ENCODE data around the gene RAB6B. TPM values are rescaled to one million over a fixed set of nuclear protein-coding genes. Genes with fewer than 3 reads are reported as not detected.

The RAB6B gene
- polyA plus RNA-seq, 1 donor from 2014 or later, result 57.5 TPM

DNA sequence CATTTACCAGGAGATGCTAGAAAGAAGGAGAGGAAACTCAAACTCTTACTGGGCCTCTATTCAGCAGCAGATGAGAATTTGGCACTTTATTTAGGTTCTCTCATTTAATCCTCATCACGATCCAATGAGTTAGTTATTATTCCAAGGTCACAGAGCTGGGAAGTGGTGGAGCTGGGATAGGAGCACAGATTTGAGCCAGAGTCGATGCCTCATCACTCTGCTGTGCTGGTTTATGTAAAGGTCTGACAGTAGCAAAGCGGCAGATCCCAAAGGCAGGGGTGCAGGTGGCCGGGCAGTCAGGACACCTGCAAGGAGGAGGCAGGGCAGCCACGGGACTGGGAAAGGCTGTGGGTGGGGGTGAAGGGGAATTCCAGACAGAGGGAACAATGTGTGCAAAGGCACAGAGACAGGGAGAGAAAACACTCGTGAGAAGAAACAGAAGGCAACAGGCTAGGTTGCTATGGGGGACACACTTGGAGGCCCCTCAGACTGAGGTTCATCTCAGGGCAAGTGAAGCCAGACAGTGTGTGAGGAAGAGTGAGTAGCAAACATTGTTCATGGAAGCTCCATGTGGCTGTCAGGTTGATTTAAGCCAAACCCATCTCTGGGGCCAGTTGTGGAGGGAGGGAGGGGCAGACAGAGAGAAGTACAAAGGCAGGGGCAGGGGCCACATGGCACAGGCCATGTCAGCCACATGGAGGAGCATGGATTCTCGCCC lies 26.8 kb downstream of the RAB6B start:
- TF ChIP-seq EP300 (conservative IDR thresholded peaks at IDR 0.05; ENCODE audit: poor library complexity, severe bottlenecking) (no peak), REST (IDR thresholded peaks at IDR 0.05; ENCODE audit: borderline replicate concordance) (no peak), MXI1 (conservative IDR thresholded peaks at IDR 0.05; ENCODE audit: poor library complexity, severe bottlenecking) (no peak), SMC3 (conservative IDR thresholded peaks at IDR 0.05; ENCODE audit: poor library complexity) (no peak)
- H3K9me3 ChIP-seq (ENCODE audit: low read length), result no peaks in the 10 kb centered on the region
- H3K9me2 ChIP-seq (ENCODE audit: insufficient read depth, low read length), result no peaks in the 10 kb centered on the region
- H3K36me3 ChIP-seq (ENCODE audit: insufficient read depth, low read length), result no peaks in the 10 kb centered on the region
- H3K4me3 ChIP-seq (ENCODE audit: low read length), result no peak overlapping the region
- H3K79me2 ChIP-seq (replicated peaks; ENCODE audit: insufficient read depth, low read length), result peaks cover 9% of the 10 kb centered on the region
- H3K27ac ChIP-seq (ENCODE audit: low read length), result no peak overlapping the region
- H3K27me3 ChIP-seq (ENCODE audit: insufficient read depth, low read depth, low read length), result no peaks in the 10 kb centered on the region
- H2AFZ ChIP-seq (ENCODE audit: low read depth, low read length), result no peak overlapping the region
- H3F3A ChIP-seq (ENCODE audit: insufficient read depth, low read length, poor library complexity, severe bottlenecking), result no peaks in the 10 kb centered on the region
- H3K4me2 ChIP-seq (ENCODE audit: low read length), result no peak overlapping the region
- H3K9ac ChIP-seq (ENCODE audit: low read length), result no peak overlapping the region
- H4K20me1 ChIP-seq (ENCODE audit: insufficient read depth), result no peaks in the 10 kb centered on the region

DNA sequence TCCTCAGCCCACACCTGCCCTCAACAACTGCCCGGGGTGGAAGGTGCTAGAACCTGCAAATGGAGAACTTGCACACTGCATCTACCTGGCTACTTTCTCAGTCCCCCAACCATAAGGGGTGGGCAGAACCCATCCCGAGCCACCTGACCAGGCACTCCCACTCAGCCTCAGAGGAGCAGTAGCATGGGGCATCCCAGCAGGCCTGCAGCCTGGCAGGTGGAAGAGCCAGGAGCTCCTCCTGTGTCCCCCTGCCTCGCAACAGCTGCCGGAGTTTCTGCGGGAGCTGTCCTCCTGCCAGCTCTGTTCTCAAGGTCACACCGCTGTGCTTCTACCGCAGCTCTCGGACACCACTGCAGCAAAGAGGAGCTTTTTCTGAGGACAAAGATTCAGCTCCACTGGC lies 27.5 kb downstream of the RAB6B start:
- Histone ChIP-seq H3K9ac (ENCODE audit: low read length) (no peak overlapping the region), H4K20me1 (ENCODE audit: insufficient read depth) (no peaks in the 10 kb centered on the region), H2AFZ (ENCODE audit: low read depth, low read length) (no peak overlapping the region), H3K36me3 (ENCODE audit: insufficient read depth, low read length) (no peaks in the 10 kb centered on the region), H3K27me3 (ENCODE audit: insufficient read depth, low read depth, low read length) (no peaks in the 10 kb centered on the region), H3F3A (ENCODE audit: insufficient read depth, low read length, poor library complexity, severe bottlenecking) (no peaks in the 10 kb centered on the region), H3K9me3 (ENCODE audit: low read length) (no peaks in the 10 kb centered on the region), H3K79me2 (replicated peaks; ENCODE audit: insufficient read depth, low read length) (peaks cover 5% of the 10 kb centered on the region), H3K27ac (ENCODE audit: low read length) (no peak overlapping the region), H3K9me2 (ENCODE audit: insufficient read depth, low read length) (no peaks in the 10 kb centered on the region), H3K4me2 (ENCODE audit: low read length) (no peak overlapping the region), H3K4me3 (ENCODE audit: low read length) (no peak overlapping the region)
- TF ChIP-seq RAD21 (conservative IDR thresholded peaks at IDR 0.05), result no peak
- TF ChIP-seq REST (IDR thresholded peaks at IDR 0.05; ENCODE audit: borderline replicate concordance), result no peak
- TF ChIP-seq CTCF (IDR thresholded peaks at IDR 0.05; ENCODE audit: poor library complexity, severe bottlenecking), result no peak
- no peak for TF ChIP-seq EZH2 (IDR thresholded peaks at IDR 0.05; ENCODE audit: borderline replicate concordance, insufficient read depth, low read length, poor library complexity, severe bottlenecking)
- no peak for TF ChIP-seq SMC3 (conservative IDR thresholded peaks at IDR 0.05; ENCODE audit: poor library complexity)
- no peak for TF ChIP-seq EP300 (conservative IDR thresholded peaks at IDR 0.05; ENCODE audit: poor library complexity, severe bottlenecking)
- TF ChIP-seq POLR2AphosphoS5 (IDR thresholded peaks at IDR 0.05), result no peak
- TF ChIP-seq MXI1 (conservative IDR thresholded peaks at IDR 0.05; ENCODE audit: poor library complexity, severe bottlenecking), result no peak
- no peak for TF ChIP-seq TAF1 (IDR thresholded peaks at IDR 0.05; ENCODE audit: low read depth)
